CD14-positive monocyte (primary cell): ENCODE results near the gene CTDP1. TPM values are rescaled to one million over a fixed set of nuclear protein-coding genes. Genes with fewer than 3 reads are reported as not detected.

Experiments
- DNase-seq, 3 donors: peaks; one replicate each; pipeline ENCODE4 v3.0.0-alpha.2; 2011 to 2022
- H2AFZ ChIP-seq: 2 replicates; pipeline ENCODE4 v1.6.0; 2012; ENCODE audit warnings: mild to moderate bottlenecking, low read depth, low read length, inconsistent platforms; ENCODE audit not compliant: insufficient read depth, poor library complexity, severe bottlenecking
- H3K27ac ChIP-seq, 2 donors: 1 replicate in 1 of 2; 2 replicates in 1 of 2; pipeline ENCODE4 v1.5.1; 2012 to 2013; ENCODE audit warnings: low read length in 2 of 2, control low read depth in 1 of 2, inconsistent platforms in 1 of 2, low read depth in 1 of 2, mild to moderate bottlenecking in 1 of 2
- H3K27me3 ChIP-seq, 2 donors: one replicate each; pipeline versions ENCODE4 v1.6.0 to v1.6.1; 2011 to 2013; ENCODE audit warnings: low read length in 2 of 2; ENCODE audit not compliant: control insufficient read depth in 2 of 2, insufficient read depth in 2 of 2
- H3K36me3 ChIP-seq, 2 donors: replicated peaks in 1 of 2; 1 replicate in 1 of 2; 2 replicates in 1 of 2; pipeline versions ENCODE4 v1.5.1 to v1.6.1; 2012 to 2013; ENCODE audit warnings: low read length in 2 of 2, control low read depth in 1 of 2, inconsistent platforms in 1 of 2, mild to moderate bottlenecking in 1 of 2; ENCODE audit not compliant: insufficient read depth in 2 of 2, control insufficient read depth in 1 of 2
- H3K4me1 ChIP-seq, 2 donors: 1 replicate in 1 of 2; 2 replicates in 1 of 2; pipeline versions ENCODE4 v1.5.1 to v1.6.1; 2012 to 2013; ENCODE audit warnings: low read length in 2 of 2, control low read depth in 1 of 2, inconsistent platforms in 1 of 2, mild to moderate bottlenecking in 1 of 2, moderate library complexity in 1 of 2; ENCODE audit not compliant: insufficient read depth in 2 of 2, control insufficient read depth in 1 of 2
- H3K4me2 ChIP-seq: replicated peaks from 2 replicates; pipeline ENCODE3; 2012; ENCODE audit warnings: low read length, moderate library complexity, mild to moderate bottlenecking; ENCODE audit not compliant: poor library complexity, severe bottlenecking; ENCODE audit errors: extremely low read depth
- H3K4me3 ChIP-seq, 3 experiments: fragments of 200-600 bp in 1 of 3; sonication (generic) in 1 of 3; replicated peaks in 1 of 3; 1 replicate in 2 of 3; 2 replicates in 1 of 3; pipeline ENCODE4 v1.5.1; 2011 to 2013; ENCODE audit warnings: low read length in 3 of 3, mild to moderate bottlenecking in 3 of 3, control low read depth in 2 of 3, low read depth in 2 of 3, inconsistent platforms in 1 of 3, moderate library complexity in 1 of 3
- H3K79me2 ChIP-seq: 2 replicates; pipeline ENCODE4 v1.6.0; 2012; ENCODE audit warnings: mild to moderate bottlenecking, control low read depth, inconsistent platforms, low read length, moderate library complexity; ENCODE audit not compliant: insufficient read depth
- H3K9ac ChIP-seq: 2 replicates; pipeline ENCODE4 v1.6.0; 2017; ENCODE audit warnings: low read length, mild to moderate bottlenecking; ENCODE audit not compliant: insufficient read depth, poor library complexity, severe bottlenecking
- H3K9me3 ChIP-seq, 2 donors: replicated peaks in 1 of 2; 1 replicate in 1 of 2; 2 replicates in 1 of 2; pipeline versions ENCODE4 v1.5.1 to v1.6.1; 2012 to 2013; ENCODE audit warnings: low read length in 2 of 2, control low read depth in 1 of 2; ENCODE audit not compliant: control insufficient read depth in 1 of 2, insufficient read depth in 1 of 2
- H4K20me1 ChIP-seq: 2 replicates; pipeline ENCODE4 v1.6.0; 2012; ENCODE audit warnings: mild to moderate bottlenecking, low read length, control low read depth, moderate library complexity; ENCODE audit not compliant: insufficient read depth
- H3K27ac Mint-ChIP-seq, 7 donors: one replicate each; pipeline ENCODE4 v1.8.0; 2020; ENCODE audit warnings: mild to moderate bottlenecking in 7 of 7, mixed read lengths in 7 of 7, moderate library complexity in 6 of 7, inconsistent platforms in 2 of 7
- H3K27me3 Mint-ChIP-seq, 3 donors: one replicate each; pipeline ENCODE4 v1.8.0; 2021 to 2022; ENCODE audit warnings: low read depth in 3 of 3, mild to moderate bottlenecking in 3 of 3, mixed read lengths in 3 of 3, moderate library complexity in 3 of 3, inconsistent platforms in 1 of 3
- H3K36me3 Mint-ChIP-seq, 2 donors: one replicate each; pipeline ENCODE4 v1.8.0; 2020; ENCODE audit warnings: mixed read lengths in 2 of 2, inconsistent platforms in 1 of 2, mild to moderate bottlenecking in 1 of 2
- H3K4me1 Mint-ChIP-seq: one replicate; pipeline ENCODE4 v1.8.0; 2020; ENCODE audit warnings: mild to moderate bottlenecking, mixed read lengths
- H3K4me3 Mint-ChIP-seq, 2 donors: one replicate each; pipeline ENCODE4 v1.8.0; 2020; ENCODE audit warnings: mild to moderate bottlenecking in 2 of 2, mixed read lengths in 2 of 2, moderate library complexity in 1 of 2
- H3K9me3 Mint-ChIP-seq, 7 donors: one replicate each; pipeline ENCODE4 v1.8.0; 2020 to 2022; ENCODE audit warnings: mixed read lengths in 7 of 7, mild to moderate bottlenecking in 6 of 7, moderate library complexity in 6 of 7, inconsistent platforms in 2 of 7
- WGBS: methylation state at CpG from one replicate; pipeline ENCODE4 v1.1.5; 2013; ENCODE audit warnings: missing lambda C conversion rate; ENCODE audit not compliant: insufficient coverage; 5-methylcytosine and 5-hydroxymethylcytosine counted together
- intact Hi-C, 2 donors: fragments of 100-400 bp; cut with micrococcal nuclease; formaldehyde crosslinking; loops; one replicate each; pipeline versions ENCODE4 v1.15.0 to v1.15.1; 2023
- polyA plus RNA-seq, 3 donors: library from polyadenylated mRNA; depleted of rRNA in 1 of 3; unstranded in 2 of 3; stranded (reverse) in 1 of 3; fragments of 300-500 nt in 2 of 3; fragments of >200 nt in 1 of 3; fragmentation: Illumina TruSeq in 2 of 3; gene quantifications; 1 replicate in 2 of 3; 2 replicates in 1 of 3; pipeline ENCODE4 v1.2.3, GENCODE V29; 2012 to 2021
- TF ChIP-seq, protein P1 (sequence below): fragments of 200-600 bp; IDR thresholded peaks from one replicate; pipeline ENCODE4 v1.8.0; 2022; ENCODE audit warnings: antibody characterized with exemption, mild to moderate bottlenecking

The CTDP1 gene
- polyA plus RNA-seq, 3 donors, result 9.1 to 13.9 (median 9.1) TPM

DNA sequence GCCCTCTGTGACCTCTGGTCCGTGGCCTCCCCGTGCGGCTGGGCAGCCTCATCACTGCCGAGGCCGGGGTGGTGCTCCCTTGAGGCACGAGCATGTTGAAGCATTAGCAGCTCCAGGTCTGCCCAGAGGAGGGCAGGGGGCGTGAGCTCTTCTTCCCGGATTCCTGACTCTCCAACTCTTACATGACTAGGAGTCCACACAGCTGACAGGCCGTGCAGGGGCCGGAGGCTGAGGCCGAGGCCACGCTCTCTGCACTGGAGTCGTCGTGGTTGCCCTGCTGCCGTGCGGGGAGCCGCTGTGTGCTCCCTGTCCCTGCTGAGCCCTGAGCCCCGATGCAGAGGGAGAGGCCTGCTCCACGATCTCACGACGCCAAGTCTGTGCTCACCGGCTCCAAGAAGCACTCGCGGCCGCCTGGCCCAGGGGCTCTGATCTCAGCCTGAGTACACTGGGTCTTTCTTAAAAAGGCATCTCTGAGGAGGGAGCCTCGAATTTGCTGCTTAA lies 98.7 kb downstream of the CTDP1 start:
- Histone ChIP-seq H4K20me1 (no peaks in the 10 kb centered on the region), H3K27ac (no peak overlapping the region), H3K4me2 (no peak overlapping the region), H3K79me2 (no peaks in the 10 kb centered on the region), H3K4me1 (no peaks in the 10 kb centered on the region), H3K9ac (no peak overlapping the region), H2AFZ (no peak overlapping the region), H3K4me3 (no peak overlapping the region), H3K27me3 (no peaks in the 10 kb centered on the region), H3K36me3 (no peaks in the 10 kb centered on the region), H3K9me3 (no peaks in the 10 kb centered on the region)
- WGBS, result 87% methylated on average over 22 of the region's 26 CpGs
- DNase-seq, result no peak
- Mint-ChIP-seq H3K4me1 (no peaks in the 10 kb centered on the region), H3K27me3 (peaks cover 6 to 20% (median 17%) of the 10 kb centered on the region in 3 donors), H3K4me3 (peak overlapping the region in 1 of 2 donors; percentile 36), H3K36me3 (no peaks in the 10 kb centered on the region), H3K27ac (no peak overlapping the region), H3K9me3 (peaks cover 0 to 9% (median 0%) of the 10 kb centered on the region in 7 donors)
- intact Hi-C loops, result loop anchor here in 1 of 2 donors (10.0 kb wide), 1 partner anchor 56 kb away; no protein-coding TSS in a partner anchor
- TF ChIP-seq, protein P1, sequence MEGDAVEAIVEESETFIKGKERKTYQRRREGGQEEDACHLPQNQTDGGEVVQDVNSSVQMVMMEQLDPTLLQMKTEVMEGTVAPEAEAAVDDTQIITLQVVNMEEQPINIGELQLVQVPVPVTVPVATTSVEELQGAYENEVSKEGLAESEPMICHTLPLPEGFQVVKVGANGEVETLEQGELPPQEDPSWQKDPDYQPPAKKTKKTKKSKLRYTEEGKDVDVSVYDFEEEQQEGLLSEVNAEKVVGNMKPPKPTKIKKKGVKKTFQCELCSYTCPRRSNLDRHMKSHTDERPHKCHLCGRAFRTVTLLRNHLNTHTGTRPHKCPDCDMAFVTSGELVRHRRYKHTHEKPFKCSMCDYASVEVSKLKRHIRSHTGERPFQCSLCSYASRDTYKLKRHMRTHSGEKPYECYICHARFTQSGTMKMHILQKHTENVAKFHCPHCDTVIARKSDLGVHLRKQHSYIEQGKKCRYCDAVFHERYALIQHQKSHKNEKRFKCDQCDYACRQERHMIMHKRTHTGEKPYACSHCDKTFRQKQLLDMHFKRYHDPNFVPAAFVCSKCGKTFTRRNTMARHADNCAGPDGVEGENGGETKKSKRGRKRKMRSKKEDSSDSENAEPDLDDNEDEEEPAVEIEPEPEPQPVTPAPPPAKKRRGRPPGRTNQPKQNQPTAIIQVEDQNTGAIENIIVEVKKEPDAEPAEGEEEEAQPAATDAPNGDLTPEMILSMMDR, result no peak

DNA sequence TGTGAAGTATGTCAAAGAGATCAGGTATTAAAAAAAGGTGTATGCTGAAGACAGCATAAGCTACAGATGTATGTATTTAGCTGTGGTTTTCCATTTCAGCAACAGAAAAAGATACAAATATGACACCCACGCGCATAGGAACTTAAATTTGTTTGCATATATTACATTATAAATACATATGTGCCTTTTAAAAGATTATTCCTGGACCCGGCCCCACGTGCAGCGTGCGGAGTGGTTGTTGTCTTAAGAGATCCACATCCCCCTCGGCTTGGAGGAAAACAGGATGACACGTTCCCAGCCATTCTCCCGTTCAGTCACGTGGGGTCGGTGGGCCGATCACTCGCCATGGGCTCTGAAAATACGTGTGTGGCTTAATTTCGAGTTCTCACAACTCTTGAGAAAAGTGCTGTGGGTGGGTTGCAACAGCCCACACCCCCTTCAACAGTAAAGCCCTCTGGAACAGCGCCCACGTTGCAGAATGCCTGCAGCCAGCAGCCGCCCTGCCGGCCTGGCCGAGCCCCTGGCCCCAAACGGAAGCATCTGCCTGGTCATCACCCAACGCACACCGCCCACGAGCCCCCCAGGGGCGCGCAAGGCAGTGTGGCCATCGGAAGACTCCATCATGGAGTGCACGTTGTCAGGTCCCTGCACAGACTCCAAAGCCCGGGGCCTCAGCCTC lies 99.6 kb downstream of the CTDP1 start:
- Histone ChIP-seq H3K27me3 (no peaks in the 10 kb centered on the region), H2AFZ (no peak overlapping the region)
- peaks cover 9 to 22% (median 19%) of the 10 kb centered on the region in 3 donors for H3K27me3 Mint-ChIP-seq

More for the DNA sequence above, 99.6 kb downstream of the CTDP1 start:
- Histone ChIP-seq H3K4me1 (no peaks in the 10 kb centered on the region), H3K27ac (no peak overlapping the region), H3K79me2 (no peaks in the 10 kb centered on the region), H3K4me3 (no peak overlapping the region), H3K9ac (no peak overlapping the region), H3K36me3 (no peaks in the 10 kb centered on the region), H4K20me1 (no peaks in the 10 kb centered on the region), H3K9me3 (no peaks in the 10 kb centered on the region), H3K4me2 (no peak overlapping the region)
- Mint-ChIP-seq H3K9me3 (peaks cover 0 to 9% (median 2%) of the 10 kb centered on the region in 7 donors), H3K36me3 (no peaks in the 10 kb centered on the region), H3K4me3 (no peak overlapping the region), H3K4me1 (no peaks in the 10 kb centered on the region), H3K27ac (no peak overlapping the region)
- WGBS, result 94% methylated on average over 20 of the region's 29 CpGs
- intact Hi-C loops, result loop anchor here in 1 of 2 donors (10.0 kb wide), 1 partner anchor 56 kb away; no protein-coding TSS in a partner anchor
- TF ChIP-seq, protein P1, result no peak
- no peak for DNase-seq
